Prostate gland (tissue), 2 donors: ENCODE data around the gene IGF1. TPM values are rescaled to one million over a fixed set of nuclear protein-coding genes. Genes with fewer than 3 reads are reported as not detected.

Experiments used
- DNase-seq: peaks from one replicate; pipeline ENCODE4 v3.0.0-alpha.2; 2019; ENCODE audit warnings: low spot score
- H3K27ac ChIP-seq, 2 donors: fragments of 200-600 bp; sonication (generic); 2 replicates each; pipeline ENCODE4 v1.5.1; 2017 to 2019
- H3K27me3 ChIP-seq: fragments of 200-600 bp; sonication (generic); replicated peaks from 2 replicates; pipeline ENCODE4 v1.5.1; 2019; ENCODE audit not compliant: insufficient read depth
- H3K36me3 ChIP-seq, 2 donors: fragments of 200-600 bp; sonication (generic); 1 replicate in 1 of 2; 2 replicates in 1 of 2; pipeline versions ENCODE4 v1.5.1 to v1.8.1; 2017 to 2019
- H3K4me1 ChIP-seq: fragments of 200-600 bp; sonication (generic); replicated peaks from 2 replicates; pipeline ENCODE4 v1.5.1; 2019
- H3K4me3 ChIP-seq, 2 donors: fragments of 200-600 bp; sonication (generic); 2 replicates each; pipeline ENCODE4 v1.5.1; 2017 to 2019
- H3K9me3 ChIP-seq: fragments of 200-600 bp; sonication (generic); 2 replicates; pipeline ENCODE4 v1.5.1; 2017
- CTCF ChIP-seq, 4 experiments: fragments of 200-600 bp in 2 of 4; fragments of 450-650 bp in 2 of 4; sonication (generic) in 2 of 4; IDR thresholded peaks; 1 replicate in 3 of 4; 2 replicates in 1 of 4; pipeline ENCODE4 v1.5.1; 2016 to 2019; ENCODE audit warnings: antibody characterized with exemption in 4 of 4, mild to moderate bottlenecking in 2 of 4, moderate library complexity in 2 of 4
- POLR2A ChIP-seq: fragments of 450-650 bp; IDR thresholded peaks from one replicate; pipeline ENCODE4 v1.6.1; 2016; ENCODE audit warnings: antibody characterized with exemption, mild to moderate bottlenecking
- POLR2AphosphoS5 ChIP-seq: sonication (generic); formaldehyde crosslinking; IDR thresholded peaks from one replicate; pipeline ENCODE4 v1.6.1; 2017; ENCODE audit warnings: antibody characterized with exemption
- WGBS: methylation state at CpG from one replicate; pipeline ENCODE4 v1.1.5; 2018; 5-methylcytosine and 5-hydroxymethylcytosine counted together
- intact Hi-C: fragments of 100-400 bp; cut with DNase I; formaldehyde crosslinking; loops from one replicate; pipeline ENCODE4 v1.14.2; 2022
- total RNA-seq, 2 donors: library from RNA; depleted of rRNA; stranded (reverse); fragments of >200 nt; gene quantifications; one replicate each; pipeline ENCODE4 v1.1.0, GENCODE V29; 2016

The IGF1 gene
- total RNA-seq, 2 donors from 2014 or later: 6.9 to 35.6 TPM

GRCh38 chr12:102419094-102419764 is 61.1 kb downstream of the IGF1 start:
- Histone ChIP-seq H3K4me1 (no peaks in the 10 kb centered on the region), H3K27ac (no peak overlapping the region), H3K4me3 (no peak overlapping the region), H3K27me3 (no peaks in the 10 kb centered on the region), H3K36me3 (no peaks in the 10 kb centered on the region), H3K9me3 (no peaks in the 10 kb centered on the region)
- DNase-seq: no peak
- 90% methylated on average over 11 of the region's 11 CpGs for WGBS
- intact Hi-C loops: no loop called here
- TF ChIP-seq CTCF (IDR thresholded peaks at IDR 0.05) (no peak), POLR2AphosphoS5 (no peak), POLR2A (no peak)

- DNase-seq: no peak
- Histone ChIP-seq H3K27me3 (no peaks in the 10 kb centered on the region), H3K4me3 (no peak overlapping the region), H3K9me3 (no peaks in the 10 kb centered on the region), H3K4me1 (no peaks in the 10 kb centered on the region), H3K27ac (no peak overlapping the region), H3K36me3 (no peaks in the 10 kb centered on the region)
- TF ChIP-seq POLR2A: no peak
- TF ChIP-seq CTCF (IDR thresholded peaks at IDR 0.05): no peak
- no peak for TF ChIP-seq POLR2AphosphoS5
- intact Hi-C loops: no loop called here
- 97% methylated on average over 2 of the region's 2 CpGs for WGBS
Observed at GRCh38 chr12:102417055-102417454, 63.3 kb downstream of the IGF1 start.

GRCh38 chr12:102415515-102415914 is 64.8 kb downstream of the IGF1 start:
- Histone ChIP-seq H3K36me3 (no peaks in the 10 kb centered on the region), H3K4me1 (no peaks in the 10 kb centered on the region), H3K4me3 (no peak overlapping the region), H3K9me3 (no peaks in the 10 kb centered on the region), H3K27me3 (no peaks in the 10 kb centered on the region), H3K27ac (no peak overlapping the region)
- TF ChIP-seq POLR2A (no peak), POLR2AphosphoS5 (no peak), CTCF (IDR thresholded peaks at IDR 0.05) (no peak)
- no peak for DNase-seq
- intact Hi-C loops: no loop called here
- WGBS: 100% methylated on average over 1 of the region's 1 CpG

GRCh38 chr12:102413396-102413795 is 67.0 kb downstream of the IGF1 start:
- intact Hi-C loops: no loop called here
- TF ChIP-seq POLR2A (no peak), CTCF (IDR thresholded peaks at IDR 0.05) (no peak), POLR2AphosphoS5 (no peak)
- WGBS: 42% methylated on average over 5 of the region's 5 CpGs
- DNase-seq: no peak
- no peak overlapping the region for H3K27ac ChIP-seq
- no peaks in the 10 kb centered on the region for H3K9me3 ChIP-seq
- no peaks in the 10 kb centered on the region for H3K27me3 ChIP-seq
- no peak overlapping the region for H3K4me3 ChIP-seq
- H3K36me3 ChIP-seq: no peaks in the 10 kb centered on the region
- no peaks in the 10 kb centered on the region for H3K4me1 ChIP-seq

GRCh38 chr12:102410511-102410910 is 69.9 kb downstream of the IGF1 start:
- intact Hi-C loops: no loop called here
- DNase-seq: no peak

More at GRCh38 chr12:102410511-102410910, 69.9 kb downstream of the IGF1 start:
- H3K36me3 ChIP-seq: no peaks in the 10 kb centered on the region
- H3K27me3 ChIP-seq: no peaks in the 10 kb centered on the region
- no peak overlapping the region for H3K27ac ChIP-seq
- no peaks in the 10 kb centered on the region for H3K4me1 ChIP-seq
- no peaks in the 10 kb centered on the region for H3K9me3 ChIP-seq
- no peak overlapping the region for H3K4me3 ChIP-seq
- TF ChIP-seq POLR2A: no peak
- TF ChIP-seq POLR2AphosphoS5: no peak
- TF ChIP-seq CTCF (IDR thresholded peaks at IDR 0.05): no peak
